GM20431 (cell line): ENCODE results near the gene KIAA1217.

ENCODE experiments used
- in situ Hi-C: fragments of 300-500 bp; cut with MseI, MboI; formaldehyde crosslinking; loops from one replicate; pipeline ENCODE4 v1.15.0; 2020; ENCODE audit warnings: low sequenced_read_pairs; ENCODE audit not compliant: unreplicated experiment

KIAA1217 gene

GRCh38 chr10:24208661-24209431, at the start of gene KIAA1217:
TSS of gene KIAA1217 (plus strand) at chr10:24209138. CDS start at chr10:24209194, 56 bp downstream.
- in situ Hi-C loops: no loop called here

- in situ Hi-C loops: no loop called here
Measured at GRCh38 chr10:24162206-24162985, 46.5 kb upstream of the KIAA1217 start.

- in situ Hi-C loops: no loop called here
Measured at GRCh38 chr10:24163485-24163884, 45.5 kb upstream of the KIAA1217 start.

GRCh38 chr10:24168258-24169170, 40.4 kb upstream of the KIAA1217 start:
- in situ Hi-C loops: no loop called here

DNA sequence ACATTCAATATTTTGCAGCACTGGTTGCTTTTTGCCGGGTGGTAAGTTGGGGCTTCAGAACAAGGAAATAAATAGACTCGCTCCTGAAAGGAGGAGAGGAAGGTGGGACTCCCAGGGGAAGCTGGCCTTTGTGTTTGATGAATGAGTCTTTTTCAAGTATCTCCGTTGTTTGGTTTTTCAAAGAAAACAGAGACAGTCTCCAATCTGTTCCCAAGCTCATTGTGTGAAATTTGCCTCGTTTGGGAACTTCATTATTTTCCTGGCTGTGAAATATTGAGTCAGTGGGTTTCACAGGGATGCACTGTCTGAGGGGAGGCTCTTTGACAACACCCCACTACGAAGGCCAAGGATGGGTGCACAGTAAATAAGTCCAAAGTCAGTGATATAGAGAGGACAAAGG, 38.7 kb upstream of the KIAA1217 start:
- in situ Hi-C loops: no loop called here

GRCh38 chr10:24172909-24173308, 36.0 kb upstream of the KIAA1217 start:
- in situ Hi-C loops: no loop called here

- in situ Hi-C loops: no loop called here
Measured at GRCh38 chr10:24174014-24174413, 34.9 kb upstream of the KIAA1217 start.

DNA sequence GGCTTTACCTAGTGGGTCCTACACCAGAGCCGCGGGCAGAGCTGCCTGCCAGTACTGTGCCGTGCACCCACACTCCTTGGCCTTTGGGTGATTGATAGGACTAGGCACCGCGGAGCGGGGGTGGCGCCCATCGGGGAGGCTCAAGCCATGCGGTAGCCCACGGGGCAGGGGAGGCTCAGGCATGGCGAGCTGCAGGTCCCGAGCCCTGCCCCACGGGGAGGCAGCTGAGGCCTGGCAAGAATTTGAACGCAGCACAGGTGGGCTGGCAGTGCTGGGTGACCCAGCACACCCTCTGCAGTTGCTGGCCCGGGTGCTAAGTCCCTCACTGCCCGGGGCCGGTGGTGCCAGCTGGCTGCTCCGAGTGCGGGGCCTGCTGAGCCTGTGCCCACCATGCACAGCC, 32.3 kb upstream of the KIAA1217 start:
- in situ Hi-C loops: no loop called here

- in situ Hi-C loops: no loop called here
Measured at GRCh38 chr10:24177636-24178035, 31.3 kb upstream of the KIAA1217 start.

DNA sequence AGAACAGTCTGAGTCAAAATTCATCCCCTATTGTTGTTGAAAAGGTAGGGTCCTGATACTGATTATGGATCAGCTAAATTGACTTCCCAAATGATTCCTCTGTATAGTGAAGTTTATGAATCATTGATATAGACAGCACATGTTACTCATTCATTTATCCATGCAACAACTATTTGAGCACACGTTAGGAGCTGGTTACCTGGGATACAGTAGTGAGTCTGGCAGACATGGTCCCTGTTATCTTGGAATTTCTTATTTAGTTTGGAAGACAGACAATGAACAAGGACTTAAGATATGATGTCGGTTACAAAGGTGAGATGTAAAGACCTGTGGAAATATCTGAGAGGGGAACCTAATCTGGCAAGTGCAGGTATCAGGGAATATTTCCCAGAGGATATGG, 28.0 kb upstream of the KIAA1217 start:
- in situ Hi-C loops: no loop called here

DNA sequence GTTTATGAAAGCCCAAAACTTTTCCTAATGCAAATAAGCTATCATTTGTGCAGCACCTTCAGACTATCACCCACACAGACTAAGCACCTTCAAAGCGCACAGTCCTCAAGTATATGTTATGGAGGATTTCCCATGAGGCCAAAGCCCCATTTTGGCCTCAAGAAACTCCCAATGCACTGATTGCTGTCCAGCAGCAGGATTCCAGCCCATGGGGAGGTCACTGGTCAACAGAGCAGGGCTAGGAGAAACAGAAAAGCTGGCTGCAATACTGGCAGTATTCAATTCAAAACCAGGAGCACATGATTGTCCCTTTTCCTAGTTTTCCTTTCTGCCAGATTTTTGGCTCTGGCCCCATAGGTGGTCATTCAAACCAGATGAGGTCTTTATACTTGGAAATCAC, 24.5 kb upstream of the KIAA1217 start:
- in situ Hi-C loops: no loop called here

DNA sequence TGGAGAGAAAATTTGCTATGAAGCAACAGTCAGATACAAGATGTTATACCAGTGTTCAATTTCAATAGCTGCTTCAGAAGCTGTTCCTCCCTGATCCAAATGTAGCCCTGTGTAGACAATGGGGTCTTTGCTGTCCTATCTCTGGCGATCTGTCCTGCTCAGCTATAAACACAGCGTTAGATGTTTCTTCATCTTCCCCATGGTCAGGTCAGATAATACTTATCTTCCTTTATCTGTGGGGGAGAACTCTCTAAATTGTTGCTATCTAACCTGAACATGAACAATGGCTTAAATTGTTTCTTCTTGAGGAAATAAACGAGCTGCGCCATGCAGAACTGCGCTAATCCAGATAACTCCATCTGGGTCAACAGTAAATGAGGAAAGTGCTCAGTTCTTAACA, 15.6 kb upstream of the KIAA1217 start:
- in situ Hi-C loops: loop anchor here (10.0 kb wide), 1 partner anchor 199 kb away; no protein-coding TSS in a partner anchor

DNA sequence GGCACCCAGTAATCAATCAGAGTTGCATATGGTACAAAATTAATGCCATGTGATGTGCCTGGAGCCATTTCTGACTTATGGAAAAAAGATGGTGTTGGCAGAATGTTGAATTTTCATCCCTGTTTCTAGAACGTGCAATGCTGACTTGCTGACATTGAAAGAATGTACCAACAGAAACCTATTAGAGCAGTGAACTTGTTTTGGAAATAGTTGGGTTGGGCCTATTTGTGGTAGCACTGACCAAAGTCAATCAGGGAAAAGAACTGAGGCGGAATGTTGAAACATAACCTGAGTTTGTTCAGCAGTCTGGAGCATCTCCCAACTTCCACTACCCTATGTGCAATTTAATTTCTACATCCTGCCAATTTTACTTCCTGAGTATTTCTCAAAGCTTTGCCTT, 11.7 kb upstream of the KIAA1217 start:
- in situ Hi-C loops: loop anchor here (10.0 kb wide), 1 partner anchor 202 kb away; no protein-coding TSS in a partner anchor

DNA sequence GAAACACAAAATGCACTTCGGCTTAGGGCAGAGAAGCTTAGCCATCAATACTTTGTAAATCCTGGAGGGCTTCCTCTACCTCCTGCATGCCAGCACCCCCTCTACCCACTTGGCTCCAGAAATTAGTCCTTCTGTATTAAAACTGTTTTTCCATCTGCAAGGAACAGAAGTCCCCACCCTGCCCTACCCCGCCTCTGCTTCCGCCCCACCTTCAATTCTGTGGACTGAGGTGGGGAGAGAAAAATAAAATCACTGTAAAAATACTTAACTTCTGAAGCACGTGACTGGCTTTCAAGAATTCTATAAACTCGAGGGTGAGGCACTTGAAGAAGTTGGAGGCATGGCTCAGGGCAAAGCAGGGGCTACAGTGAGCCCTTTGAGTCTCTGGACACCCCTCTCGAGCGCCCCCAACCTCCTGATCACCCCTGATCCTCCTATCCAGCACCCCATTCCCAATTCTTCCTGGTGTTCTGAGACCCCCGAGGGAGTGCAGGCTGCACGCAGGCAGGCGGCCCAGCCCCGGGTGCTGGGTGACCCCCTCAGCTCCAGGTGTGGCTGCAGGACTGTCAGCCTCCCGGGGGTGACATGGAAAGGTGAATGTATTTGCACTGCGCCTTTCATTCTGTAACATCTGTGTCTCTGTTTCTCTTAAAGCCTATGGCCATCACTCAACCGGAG, 7.3 kb upstream of the KIAA1217 start:
- in situ Hi-C loops: no loop called here

DNA sequence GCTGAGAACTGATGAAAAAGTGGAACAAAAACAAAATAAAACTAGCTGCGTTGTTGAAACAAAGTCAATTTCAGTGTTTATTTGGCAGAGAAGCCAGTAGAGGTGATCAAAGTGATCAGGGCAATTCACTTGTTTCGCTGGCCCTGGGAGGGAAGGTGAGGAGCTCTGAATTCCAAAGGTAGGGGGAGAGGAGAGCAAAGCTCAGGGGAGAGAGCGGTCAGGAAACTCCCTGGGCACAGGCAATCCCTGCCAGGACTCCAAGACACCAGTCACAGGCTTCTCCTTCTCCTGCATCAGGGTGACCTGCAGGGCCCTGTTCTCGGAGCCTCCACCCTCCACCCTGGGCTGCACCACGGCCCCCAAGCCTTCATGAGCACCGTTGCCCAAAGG, 6.8 kb upstream of the KIAA1217 start:
- in situ Hi-C loops: no loop called here

DNA sequence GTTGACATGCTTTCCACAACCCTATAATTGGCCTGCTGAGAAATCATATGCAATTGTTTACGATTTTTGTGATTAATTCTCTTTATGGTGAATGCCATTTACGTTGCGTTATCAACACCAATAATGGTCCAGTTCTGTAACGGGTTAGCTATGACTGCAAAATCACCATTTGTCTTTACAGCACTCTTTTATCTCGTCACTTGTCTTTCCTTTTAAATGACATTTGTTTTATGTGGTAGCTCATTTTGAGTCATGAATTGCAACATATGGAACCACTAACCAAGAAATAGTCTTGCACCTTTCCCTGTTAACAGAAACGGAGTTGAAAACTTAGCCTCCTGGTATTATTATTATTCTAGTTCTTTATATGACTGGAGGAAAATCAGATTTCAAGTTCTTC, 3.1 kb upstream of the KIAA1217 start:
- in situ Hi-C loops: no loop called here

DNA sequence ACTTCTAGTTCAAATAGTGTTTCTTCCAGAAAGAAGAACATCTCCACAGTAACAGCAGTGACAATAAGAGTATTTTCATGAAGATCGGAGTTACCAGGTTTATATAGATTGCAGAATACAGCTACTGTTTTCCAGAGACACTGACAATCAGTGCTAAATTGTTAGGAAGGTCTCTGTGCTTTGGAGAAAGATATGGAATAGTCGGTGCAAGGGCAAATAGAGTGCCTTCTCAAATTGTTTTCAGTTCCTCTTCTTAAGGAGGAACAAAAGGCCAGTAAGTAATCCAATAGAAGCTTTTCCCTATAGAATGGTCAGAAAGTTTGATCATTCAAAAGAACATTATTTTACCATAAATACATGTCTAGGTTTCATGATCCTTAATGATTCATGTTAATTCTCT, 2.6 kb upstream of the KIAA1217 start:
- in situ Hi-C loops: no loop called here

- in situ Hi-C loops: no loop called here
Measured at GRCh38 chr10:24206926-24207325, 2.0 kb upstream of the KIAA1217 start.

GRCh38 chr10:24207341-24207740, 1.6 kb upstream of the KIAA1217 start:
- in situ Hi-C loops: no loop called here
